Fibroblast of skin of scalp (primary cell): ENCODE measurements around the gene SLC17A1.

Experiments
- DNase-seq: peaks from one replicate; pipeline ENCODE4 v3.0.0-alpha.2; 2013

SLC17A1 gene

DNA sequence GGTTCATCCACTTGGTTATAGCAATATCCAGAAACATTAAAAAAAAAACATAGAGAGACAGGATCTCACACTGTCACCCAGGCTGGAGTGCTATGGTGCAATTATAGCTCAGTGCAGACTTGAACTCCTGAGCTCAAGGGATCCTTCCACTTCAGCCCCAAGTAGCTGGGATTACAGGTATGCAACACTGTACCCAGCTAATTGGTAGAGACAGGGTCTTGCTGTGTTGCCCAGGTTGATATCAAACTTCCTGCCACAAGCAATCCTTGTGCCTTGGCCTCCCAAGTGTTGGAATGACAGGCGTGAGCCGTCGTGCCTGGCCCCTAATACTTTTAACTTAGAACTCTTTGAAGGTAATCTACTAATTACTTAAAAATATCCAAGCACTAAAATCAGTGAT is 818 bp upstream of the SLC17A1 start:
- DNase-seq, result no peak

DNA sequence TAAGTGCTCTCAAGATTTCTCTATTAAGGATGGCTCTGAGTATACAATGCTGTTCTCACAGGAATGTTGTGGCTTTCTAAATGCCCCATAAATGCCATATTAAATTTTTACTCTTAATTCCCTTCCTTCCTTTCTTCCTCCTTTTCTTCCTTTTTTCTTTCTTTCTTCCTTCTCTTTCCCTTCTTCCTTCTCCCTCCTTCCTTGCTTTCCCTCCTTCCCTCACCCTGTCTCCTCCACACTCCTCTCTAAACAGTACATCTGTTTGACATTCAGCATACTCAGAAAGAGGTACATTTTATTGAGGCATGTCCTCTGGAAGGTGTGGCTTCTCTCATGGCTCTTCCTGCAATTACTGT is 433 bp upstream of the SLC17A1 start:
- DNase-seq, result no peak

DNA sequence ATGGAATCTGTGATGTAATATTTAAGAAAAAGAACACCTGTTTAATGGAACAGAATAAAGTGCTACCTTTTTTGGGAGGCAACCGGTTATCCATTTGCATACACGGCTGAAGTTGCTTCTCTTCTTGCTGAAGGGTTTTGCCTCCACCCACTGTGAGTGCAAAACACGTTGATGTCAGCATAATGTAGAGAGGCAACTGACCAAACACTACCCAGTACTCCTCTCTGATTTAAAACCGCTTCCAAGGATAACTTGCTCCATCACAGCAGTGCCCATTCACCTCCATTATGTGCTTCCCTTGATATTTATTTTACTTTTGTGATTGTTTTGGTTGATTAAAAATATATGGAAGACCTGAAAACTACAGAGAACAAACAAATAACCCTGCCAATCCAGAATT is 1.4 kb downstream of the SLC17A1 start:
- DNase-seq, result no peak

DNA sequence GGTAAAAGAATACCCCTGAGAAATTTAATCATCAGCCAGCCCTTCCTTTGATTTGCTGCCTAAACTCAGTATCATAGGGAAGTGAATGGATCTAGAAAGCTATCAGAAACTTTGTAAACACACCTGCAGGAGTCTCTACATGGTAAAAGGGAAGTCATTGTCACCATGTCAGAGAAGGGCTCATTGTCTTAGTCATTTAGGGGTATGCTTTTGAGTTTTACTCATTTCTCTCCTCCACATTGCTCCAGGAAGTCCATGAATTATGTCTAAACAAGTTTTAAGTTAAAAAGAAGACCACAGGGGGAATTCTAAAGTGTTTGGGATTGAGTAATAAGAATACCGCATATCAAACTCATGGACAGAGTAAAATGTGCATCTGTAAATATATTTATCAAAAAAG is 2.5 kb downstream of the SLC17A1 start:
- no peak for DNase-seq

DNA sequence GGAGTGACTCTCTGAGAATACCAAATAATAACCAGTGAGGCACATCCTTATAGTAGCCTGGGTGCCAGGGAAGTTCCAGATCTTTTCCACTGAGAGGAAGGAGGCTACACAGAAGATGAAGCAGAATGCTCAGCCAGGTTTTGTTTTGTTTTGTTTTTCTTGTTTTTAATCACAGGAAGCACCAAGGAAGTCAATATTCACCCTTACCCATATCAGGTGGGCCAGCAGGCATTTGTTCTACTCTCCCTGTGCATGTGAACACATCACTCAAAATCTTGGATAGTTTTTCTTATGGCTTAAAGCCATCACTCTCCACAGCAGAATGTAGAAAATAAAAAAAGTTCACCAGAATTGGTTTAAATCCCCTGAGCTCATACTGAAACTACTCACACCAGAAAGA is 10.5 kb downstream of the SLC17A1 start:
- DNase-seq, result no peak

DNA sequence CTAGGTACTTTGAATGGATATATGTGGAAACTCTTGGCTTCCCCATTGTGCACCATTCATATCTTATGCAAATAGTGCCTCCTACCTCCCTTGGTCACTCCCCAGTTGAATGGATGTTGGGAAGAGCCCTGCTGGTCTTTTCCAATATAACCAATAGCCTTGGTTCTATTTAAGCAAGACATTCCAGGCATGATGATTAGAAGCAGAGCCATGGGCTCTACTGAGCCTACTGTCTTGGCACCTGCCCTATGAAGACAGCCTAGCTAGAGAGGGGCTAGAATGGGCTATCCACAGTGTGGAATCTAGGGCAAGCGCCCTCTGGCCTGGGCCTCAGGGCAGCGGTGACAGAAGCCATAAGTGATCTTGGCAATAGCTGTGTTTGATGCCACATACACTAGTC is 15.6 kb downstream of the SLC17A1 start:
- no peak for DNase-seq

DNA sequence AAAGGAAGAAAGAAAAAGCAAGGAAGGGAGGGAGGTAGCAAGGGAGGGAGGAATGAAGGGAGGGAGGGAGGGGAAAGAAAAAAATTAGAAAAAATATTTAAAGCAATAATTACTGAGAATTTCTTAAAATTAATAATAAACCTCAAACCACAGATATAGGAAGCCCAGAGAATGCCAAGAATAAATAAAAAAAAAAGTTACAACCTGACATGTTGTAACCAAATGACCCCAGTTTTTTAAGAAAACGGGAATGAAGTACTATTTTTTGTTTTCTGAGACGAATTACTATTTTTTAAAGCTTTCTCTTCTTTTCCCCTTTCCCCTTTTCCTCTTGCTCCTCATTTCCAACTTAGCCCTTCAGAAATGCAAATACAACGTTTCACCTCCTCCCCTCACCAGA is 16.7 kb downstream of the SLC17A1 start:
- DNase-seq, result no peak

DNA sequence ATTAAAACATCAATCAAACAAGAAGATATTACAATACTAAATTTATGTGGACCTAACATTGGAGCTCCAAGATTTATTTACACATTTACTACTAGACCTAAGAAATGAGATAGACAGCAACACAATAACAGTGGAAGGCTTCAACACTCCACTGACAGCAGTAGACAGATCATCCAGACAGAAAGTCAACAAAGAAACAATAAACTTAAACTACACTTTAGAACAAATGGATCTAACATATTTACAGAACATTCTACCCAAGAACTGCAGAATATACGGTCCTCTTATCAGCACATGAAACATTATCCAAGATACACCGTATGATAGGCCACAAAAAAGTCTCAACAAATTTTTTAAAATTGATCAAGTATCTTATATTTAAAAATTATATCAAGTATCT is 27.0 kb downstream of the SLC17A1 start:
- no peak for DNase-seq

DNA sequence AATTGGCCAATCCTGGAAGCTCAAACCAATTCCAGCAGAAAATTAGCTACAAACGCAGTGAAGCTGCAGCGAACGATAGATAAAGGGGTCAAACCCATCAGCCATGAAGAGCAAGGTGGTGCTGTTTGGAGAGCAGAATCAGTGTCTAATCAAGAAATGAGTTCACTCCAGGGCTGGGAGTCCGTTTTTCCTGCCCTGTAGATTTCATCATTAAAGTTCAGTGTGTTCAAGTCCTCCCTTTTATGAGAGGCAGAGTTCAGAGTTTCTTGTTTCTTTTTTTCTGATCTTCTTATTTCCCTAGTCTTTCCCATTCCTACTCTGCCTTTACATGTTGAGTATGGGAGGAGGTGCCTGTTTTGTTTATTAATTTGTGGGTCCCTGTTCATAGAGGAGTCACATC is 30.4 kb downstream of the SLC17A1 start:
- DNase-seq, result no peak

DNA sequence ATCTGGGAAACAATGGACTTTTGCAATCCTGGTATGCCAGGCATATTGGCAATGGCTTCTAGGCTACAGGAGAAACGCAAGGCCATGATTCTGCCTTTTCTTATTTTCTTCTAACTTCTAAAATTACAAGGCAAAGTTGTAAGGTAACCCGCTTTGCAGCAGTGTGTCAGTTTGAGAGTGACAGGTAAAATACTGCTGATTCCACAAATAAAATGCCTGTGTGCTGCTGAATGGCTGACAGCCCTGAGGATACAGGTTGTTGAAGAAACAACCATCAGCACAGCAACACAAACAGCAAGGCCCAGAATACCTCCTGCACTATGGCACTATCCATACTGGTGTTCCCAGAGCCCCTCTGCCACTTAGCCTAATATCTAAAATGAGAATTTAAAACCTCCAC is 37.1 kb downstream of the SLC17A1 start:
- no peak for DNase-seq

DNA sequence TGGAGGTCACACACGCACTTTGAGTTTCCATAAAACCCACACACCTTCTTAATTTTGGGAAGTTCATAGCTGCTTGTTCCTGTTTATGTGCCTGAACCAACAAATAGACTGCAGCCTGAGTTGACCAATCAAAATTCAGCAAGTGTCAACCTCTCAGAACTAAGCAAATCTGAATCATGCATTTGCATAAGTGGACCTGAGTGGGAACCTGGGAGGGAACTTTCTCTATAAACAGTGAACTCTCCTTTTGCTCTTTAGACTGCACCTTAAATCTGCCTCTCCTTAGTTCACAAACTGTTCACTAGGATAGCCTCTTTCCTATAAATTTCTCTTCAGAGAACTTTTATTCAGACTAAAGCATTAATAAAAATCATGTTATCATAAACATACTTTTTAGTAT is 37.9 kb downstream of the SLC17A1 start:
- DNase-seq, result no peak

DNA sequence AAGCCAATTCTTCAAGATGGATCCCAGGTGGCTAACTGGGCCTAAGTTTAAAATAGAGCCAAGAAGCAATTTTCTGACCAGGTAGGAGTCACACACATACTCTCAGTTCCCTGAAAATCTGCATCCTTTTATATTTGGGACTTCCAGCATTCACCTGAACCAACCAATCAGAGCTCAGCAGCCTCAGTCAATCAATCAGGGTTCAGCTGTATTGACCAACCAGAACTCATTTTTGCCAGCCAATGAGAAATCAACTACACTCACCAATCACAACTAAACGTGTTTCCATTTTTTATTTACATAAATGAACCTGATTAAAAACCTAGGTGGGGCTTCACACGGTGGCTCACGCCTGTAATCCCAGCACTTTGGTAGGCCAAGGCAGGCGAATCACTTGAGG is 39.8 kb downstream of the SLC17A1 start:
- no peak for DNase-seq

DNA sequence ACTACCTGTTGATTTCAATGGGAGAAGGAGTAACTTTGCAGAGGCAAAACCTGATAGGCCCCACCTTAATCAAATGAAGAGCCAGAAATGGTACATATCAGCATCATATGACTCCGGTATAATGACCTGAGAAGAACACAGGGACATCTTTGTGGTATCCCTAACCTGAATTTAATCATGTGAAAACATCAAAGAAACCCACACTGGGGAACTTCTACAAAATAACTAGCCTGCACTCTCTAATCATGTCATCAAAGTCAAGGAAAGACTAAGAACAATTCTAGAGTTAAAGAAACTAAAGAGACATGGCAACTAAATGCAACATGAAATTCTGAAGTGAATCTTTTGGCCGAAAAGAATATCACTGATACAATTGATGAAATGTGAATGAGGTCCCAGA is 42.4 kb downstream of the SLC17A1 start:
- DNase-seq, result no peak

DNA sequence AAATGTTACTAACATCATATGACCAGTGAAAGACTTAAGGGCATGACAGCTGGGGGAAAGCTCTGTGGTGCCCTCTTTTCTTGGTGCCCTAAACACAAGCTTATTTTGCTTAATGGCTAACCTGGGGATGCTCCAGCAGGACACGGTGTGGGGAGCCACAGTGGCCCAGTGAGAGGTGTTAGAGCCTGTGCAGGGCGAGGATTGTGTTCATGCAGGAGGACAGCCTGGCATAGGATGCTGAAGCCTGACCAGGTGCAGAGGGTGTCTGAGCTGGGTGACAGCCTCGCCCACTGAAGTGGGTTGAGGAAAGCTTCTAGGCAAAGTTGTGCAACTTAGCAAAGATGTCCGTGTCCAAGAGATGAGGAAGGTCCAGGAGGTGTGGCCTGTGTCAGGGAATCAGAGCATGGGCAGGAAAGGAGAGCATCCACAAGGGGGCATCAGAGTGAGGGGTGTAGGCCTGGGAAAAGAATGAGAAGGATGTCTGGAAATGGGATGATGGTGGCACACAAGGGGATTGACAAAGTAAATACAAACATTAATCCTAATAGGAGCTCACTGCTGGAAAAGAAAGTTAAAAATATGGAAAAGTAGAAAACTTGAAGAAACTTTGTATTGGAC is 43.4 kb downstream of the SLC17A1 start:
- DNase-seq, result peak; percentile 33

DNA sequence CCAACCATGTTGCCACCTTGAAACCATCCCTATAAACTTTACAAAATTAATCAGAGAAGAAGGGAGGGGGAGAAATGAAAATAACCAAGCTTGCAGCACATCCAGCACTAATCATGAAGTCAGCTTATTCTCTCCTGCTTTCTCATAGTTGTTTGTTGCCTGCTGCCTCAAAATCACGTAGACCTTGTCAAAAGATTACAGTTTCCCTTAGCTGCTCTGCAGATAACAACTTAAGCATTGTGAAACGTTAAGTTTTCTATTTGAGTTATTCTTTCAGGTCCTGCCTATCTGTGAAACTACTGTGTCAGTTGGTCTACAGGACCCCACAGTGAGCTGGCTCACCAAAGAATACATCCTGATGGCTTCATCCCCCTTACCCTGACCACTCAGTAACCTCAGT is 44.4 kb downstream of the SLC17A1 start:
- DNase-seq, result no peak

DNA sequence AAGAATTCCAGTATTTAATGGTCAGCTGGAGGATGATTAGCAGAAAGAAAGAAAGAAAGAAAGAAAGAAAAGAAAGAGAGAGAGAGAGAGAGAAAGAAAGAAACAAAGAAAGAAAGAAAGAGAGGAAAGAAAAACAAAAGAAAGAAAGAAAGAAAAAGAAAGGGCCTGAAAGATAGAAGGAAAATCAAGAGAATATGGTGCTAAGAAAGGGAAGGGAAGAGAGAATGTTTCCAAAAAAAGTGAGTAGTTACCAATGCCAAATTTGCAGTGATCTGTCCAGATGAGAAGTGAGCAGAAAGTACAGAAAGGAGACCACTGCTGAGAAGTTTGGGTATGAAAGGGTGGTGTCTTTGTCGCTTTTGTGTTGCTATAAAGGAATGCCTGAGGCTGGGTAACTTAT is 50.7 kb downstream of the SLC17A1 start:
- no peak for DNase-seq

DNA sequence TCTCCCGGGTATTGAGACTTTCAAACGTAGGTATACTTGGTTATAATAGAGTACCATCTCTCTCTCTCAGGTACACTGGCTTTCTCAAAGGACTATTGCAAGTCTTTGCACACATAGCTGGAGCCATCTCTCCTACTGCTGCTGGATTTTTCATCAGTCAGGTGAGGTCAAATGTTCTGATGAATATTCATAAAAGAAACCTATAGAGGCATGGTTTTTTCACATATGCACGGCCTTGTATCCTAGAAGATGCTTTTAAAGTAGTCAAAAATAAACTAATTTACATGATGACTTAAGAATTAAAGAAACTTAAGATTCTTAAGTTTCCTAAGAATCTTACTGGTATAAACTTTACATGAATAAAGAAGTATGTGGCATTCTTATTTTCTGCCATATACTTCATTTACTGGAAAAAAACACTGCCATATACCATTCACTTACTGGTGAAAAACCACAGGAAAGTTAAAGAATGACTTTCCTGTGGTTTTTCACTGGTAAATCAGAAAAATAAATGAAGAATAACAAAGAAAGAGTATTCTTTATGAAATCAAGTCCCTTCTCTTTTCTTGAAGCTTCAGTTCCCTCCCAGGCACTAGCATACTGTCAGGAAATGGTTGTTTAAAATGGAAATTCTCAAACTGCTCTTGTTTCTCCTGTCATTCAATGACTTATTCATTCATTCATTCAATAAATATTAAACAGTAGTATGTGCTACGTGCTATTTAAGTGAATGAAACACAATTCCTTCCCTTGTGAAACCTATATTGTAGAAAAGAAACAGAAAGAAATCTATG is 53.8 kb downstream of the SLC17A1 start:
- DNase-seq, result no peak

DNA sequence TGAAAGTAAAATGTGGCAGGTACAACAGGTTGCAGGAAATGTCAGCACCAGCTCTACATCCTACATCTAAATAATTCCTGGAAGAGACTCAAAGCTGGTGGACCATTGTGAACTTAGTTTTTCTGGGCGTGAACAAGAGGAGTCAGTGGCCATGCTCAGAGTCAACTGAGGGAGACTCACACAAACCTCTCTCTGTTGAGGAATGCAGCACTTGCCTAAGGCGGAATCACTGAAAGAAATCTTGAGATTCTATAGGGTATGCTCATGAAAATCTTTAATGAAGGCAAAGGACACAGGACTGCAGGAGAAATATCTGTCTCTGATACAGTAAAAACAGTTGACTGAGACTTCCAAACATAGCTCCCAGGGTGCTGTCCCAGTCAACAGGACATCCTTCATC is 54.8 kb downstream of the SLC17A1 start:
- DNase-seq, result no peak

DNA sequence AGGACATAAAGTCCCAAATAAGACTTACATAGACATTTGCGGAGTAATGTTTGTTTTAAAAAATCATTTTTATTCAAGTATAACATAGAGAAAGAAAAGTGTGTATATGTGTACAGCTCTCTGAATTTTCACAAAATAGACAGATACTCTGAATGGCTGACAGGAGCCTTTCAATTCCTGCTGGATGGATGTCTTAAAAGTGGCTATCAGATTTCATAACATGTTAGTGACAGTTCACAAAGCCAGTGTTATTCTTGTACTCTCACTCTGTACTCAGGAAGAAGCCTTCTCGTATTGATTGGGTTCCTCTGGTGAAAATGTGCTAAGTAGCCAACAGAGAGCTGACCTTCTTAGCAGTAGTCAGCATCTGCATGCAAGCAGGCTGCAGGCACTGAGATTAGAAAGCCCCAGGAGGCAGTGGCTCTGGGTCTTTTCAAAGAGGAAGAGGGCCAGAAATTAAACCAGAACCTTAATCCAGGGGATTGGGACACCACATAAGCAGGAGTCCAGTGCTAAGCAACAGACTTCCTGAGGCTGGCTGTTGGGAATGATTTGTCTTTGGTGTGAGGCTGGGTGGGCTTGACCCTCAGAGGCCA is 57.6 kb downstream of the SLC17A1 start:
- no peak for DNase-seq

DNA sequence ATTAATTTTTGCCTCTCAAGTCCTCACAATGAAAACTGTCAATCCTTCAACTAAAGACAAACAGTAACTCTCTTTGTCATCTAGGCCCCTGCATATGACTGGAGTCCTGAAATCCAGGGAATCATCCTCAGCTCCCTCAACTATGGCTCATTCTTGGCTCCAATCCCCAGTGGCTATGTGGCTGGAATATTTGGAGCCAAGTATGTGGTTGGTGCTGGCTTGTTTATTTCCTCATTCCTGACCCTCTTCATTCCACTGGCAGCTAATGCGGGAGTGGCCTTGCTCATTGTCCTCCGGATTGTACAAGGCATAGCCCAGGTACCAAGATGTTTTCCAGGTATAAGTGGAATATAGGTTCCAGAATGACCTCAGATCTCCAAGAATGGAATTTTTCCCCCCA is 61.9 kb downstream of the SLC17A1 start:
- no peak for DNase-seq

DNA sequence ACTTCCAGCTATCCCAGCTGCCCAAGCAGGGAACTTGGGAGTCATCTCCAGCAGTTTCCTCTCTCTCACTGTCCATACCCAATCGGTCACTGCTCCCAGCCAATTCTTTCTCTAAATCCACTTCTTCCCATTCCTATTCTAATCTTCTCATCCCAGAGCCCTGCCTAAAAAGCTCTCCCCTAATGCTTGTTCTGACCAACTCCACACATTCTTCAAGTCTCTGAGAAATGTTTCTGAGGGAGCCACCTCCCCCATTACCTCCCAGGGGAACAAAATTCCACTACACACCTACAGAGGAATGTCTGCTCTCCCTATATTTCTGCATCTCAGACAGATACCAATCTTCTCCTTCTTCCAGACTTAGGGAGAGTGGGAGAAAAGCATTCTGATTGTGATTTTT is 63.3 kb downstream of the SLC17A1 start:
- no peak for DNase-seq

DNA sequence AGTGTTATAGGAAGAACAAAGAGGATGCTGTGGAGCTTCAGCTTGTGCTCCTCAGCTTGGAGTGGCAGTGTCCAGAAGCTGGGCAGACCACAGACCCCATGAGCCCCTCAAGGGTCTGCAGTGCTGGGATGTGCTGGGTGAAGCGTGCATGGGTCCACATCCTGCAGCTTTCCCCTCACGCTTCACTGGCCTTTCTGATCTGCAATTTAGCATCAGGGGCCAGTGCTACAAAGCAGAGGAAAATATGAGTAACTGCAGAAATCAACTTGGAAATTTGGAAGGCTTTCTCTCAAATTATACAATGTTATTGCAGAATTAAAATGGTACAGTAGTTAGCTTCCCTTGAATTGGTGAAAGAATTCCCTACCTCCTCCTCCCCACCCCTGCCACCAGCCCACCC is 67.2 kb downstream of the SLC17A1 start:
- DNase-seq, result no peak

DNA sequence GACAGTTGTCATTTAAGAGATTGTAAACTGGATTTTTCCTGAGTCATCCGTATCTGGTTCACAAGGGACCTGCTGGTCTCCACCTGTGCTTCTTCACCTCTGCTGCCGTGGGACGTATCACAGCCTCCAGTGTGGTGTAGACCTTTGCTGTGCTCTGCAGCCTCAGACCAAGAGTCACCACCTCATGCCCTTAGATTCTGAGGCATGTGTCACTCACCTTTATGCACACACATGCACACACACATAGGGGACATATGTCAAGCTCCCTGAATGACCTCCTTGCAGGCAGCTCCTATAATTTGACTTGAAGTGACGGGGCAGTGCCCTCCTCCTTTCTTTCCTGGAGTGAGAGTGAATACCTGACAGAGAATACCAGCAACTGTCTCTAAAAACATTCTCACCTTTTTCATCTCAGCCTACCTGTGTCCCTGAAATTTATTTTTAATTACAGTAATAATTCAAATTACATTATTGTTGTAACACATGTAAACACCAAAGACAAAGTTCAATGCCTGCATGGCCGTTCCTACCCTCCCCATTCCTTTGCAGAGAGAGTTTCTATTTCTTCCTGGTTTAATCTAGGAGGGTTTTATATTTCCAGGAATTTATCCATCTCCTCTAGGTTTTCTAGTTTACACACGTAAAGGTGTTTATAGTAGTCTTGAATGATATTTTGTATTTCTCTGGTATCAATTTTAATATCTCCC is 73.8 kb downstream of the SLC17A1 start:
- DNase-seq, result no peak
